Activated CD8-positive, alpha-beta T cell treated with anti-CD3 and anti-CD28 coated beads for 36 hours (primary cell): ENCODE measurements around the gene GALNT12. TPM values are rescaled to one million over a fixed set of nuclear protein-coding genes. Genes with fewer than 3 reads are reported as not detected.

Source experiments
- ATAC-seq: fragments of 200-7000 bp; cut with Tn5 transposase; one replicate; pipeline ENCODE4 v1.10.0; 2021; ENCODE audit warnings: mild to moderate bottlenecking, moderate library complexity
- CTCF ChIA-PET: fragments of 350-600 bp; sonication (Branson Sonifier 250); formaldehyde crosslinking; loops from one replicate; lab custom pipeline; 2021; ENCODE audit warnings: antibody characterized with exemption; lab: Charles Lee
- POLR2A ChIA-PET: fragments of 350-600 bp; sonication (Branson Sonifier 250); formaldehyde crosslinking; loops from one replicate; lab custom pipeline; 2021; ENCODE audit warnings: antibody characterized with exemption; lab: Charles Lee
- DNase-seq: peaks from one replicate; pipeline ENCODE4 v3.0.0-alpha.2; 2020
- H3K27ac Mint-ChIP-seq: one replicate; pipeline ENCODE4 v1.8.0; 2021; ENCODE audit warnings: mild to moderate bottlenecking, mixed read lengths
- H3K27me3 Mint-ChIP-seq: one replicate; pipeline ENCODE4 v1.8.0; 2021; ENCODE audit warnings: mixed read lengths
- H3K36me3 Mint-ChIP-seq: one replicate; pipeline ENCODE4 v1.8.0; 2021; ENCODE audit warnings: low read depth, mixed read lengths
- H3K4me1 Mint-ChIP-seq: one replicate; pipeline ENCODE4 v1.8.0; 2021; ENCODE audit warnings: low read depth, mixed read lengths
- H3K4me3 Mint-ChIP-seq: one replicate; pipeline ENCODE4 v1.8.0; 2021; ENCODE audit warnings: mild to moderate bottlenecking, moderate library complexity, mixed read lengths
- H3K9me3 Mint-ChIP-seq: one replicate; pipeline ENCODE4 v1.8.0; 2021; ENCODE audit warnings: mixed read lengths
- intact Hi-C: fragments of 100-400 bp; cut with micrococcal nuclease; formaldehyde crosslinking; loops from one replicate; pipeline ENCODE4 v1.10.0; 2022
- total RNA-seq, 2 experiments: library from RNA; stranded (reverse); gene quantifications; one replicate each; pipeline ENCODE4 v1.2.3, GENCODE V29; 2021
- TF ChIP-seq, protein P1 (sequence below): fragments of 200-600 bp; IDR thresholded peaks from one replicate; pipeline ENCODE4 v1.8.0; 2022; ENCODE audit warnings: antibody characterized with exemption, mild to moderate bottlenecking

The GALNT12 gene
- total RNA-seq, 2 experiments from 2014 or later: 12.8 to 14.3 TPM

DNA sequence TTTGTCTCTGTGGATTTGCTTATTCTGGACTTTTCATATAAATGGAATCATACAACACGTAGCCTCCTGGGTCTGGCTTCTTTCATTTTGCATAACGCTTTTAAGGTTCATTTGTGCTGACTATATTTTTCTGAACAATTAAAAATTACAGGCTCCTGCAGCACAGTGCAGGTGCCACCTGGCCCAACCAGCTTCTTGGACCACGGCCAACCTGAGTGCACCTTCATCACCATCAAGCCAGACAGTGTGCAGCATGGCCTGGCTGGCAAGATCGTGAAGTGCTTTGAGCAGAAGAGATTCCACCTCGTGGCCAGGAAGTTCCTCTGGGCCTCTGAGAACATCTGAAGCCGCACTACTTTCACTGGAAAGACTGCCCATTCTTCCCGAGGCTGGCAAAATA, 82.8 kb downstream of the GALNT12 start:
- Mint-ChIP-seq H3K4me1 (no peaks in the 10 kb centered on the region), H3K27me3 (peaks cover 8% of the 10 kb centered on the region), H3K27ac (no peak overlapping the region), H3K9me3 (no peaks in the 10 kb centered on the region), H3K4me3 (no peak overlapping the region), H3K36me3 (no peaks in the 10 kb centered on the region)
- ChIA-PET POLR2A (no interaction called here), CTCF (no interaction called here)
- ATAC-seq (no peak), DNase-seq (no peak)
- intact Hi-C loops: no loop called here
- TF ChIP-seq, protein P1, sequence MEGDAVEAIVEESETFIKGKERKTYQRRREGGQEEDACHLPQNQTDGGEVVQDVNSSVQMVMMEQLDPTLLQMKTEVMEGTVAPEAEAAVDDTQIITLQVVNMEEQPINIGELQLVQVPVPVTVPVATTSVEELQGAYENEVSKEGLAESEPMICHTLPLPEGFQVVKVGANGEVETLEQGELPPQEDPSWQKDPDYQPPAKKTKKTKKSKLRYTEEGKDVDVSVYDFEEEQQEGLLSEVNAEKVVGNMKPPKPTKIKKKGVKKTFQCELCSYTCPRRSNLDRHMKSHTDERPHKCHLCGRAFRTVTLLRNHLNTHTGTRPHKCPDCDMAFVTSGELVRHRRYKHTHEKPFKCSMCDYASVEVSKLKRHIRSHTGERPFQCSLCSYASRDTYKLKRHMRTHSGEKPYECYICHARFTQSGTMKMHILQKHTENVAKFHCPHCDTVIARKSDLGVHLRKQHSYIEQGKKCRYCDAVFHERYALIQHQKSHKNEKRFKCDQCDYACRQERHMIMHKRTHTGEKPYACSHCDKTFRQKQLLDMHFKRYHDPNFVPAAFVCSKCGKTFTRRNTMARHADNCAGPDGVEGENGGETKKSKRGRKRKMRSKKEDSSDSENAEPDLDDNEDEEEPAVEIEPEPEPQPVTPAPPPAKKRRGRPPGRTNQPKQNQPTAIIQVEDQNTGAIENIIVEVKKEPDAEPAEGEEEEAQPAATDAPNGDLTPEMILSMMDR: no peak

DNA sequence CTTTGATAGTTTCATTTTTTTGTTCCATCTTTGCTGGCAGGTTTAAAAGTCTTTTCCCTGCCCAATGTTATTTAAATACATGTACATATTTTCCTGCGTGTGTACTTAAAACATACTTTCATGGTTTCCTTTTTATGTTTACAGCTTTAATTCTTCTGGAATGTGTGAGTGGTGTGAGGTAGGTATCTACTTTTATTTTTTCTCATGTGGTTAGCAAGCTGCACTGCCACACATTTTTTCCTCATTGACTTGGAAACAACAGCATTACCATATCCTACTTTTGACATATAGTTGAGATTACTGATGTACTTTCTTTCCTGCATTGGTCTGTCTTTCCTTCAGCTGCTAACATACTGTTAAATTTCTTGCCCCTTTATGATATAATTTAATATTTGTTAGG, 84.8 kb downstream of the GALNT12 start:
- Mint-ChIP-seq H3K4me1 (no peaks in the 10 kb centered on the region), H3K27ac (no peak overlapping the region), H3K9me3 (no peaks in the 10 kb centered on the region), H3K36me3 (no peaks in the 10 kb centered on the region), H3K27me3 (peaks cover 6% of the 10 kb centered on the region), H3K4me3 (no peak overlapping the region)
- ATAC-seq (no peak), DNase-seq (no peak)
- ChIA-PET POLR2A (interaction anchor here (0.7 kb wide), 1 partner anchor 9 kb away, joined by 3 read pairs; no protein-coding TSS in a partner anchor), CTCF (interaction anchor here (1.3 to 1.6 kb wide), 2 partner anchors 45 to 249 kb away, joined by 3 read pairs; no protein-coding TSS in a partner anchor)
- intact Hi-C loops: no loop called here
- TF ChIP-seq, protein P1: no peak

DNA sequence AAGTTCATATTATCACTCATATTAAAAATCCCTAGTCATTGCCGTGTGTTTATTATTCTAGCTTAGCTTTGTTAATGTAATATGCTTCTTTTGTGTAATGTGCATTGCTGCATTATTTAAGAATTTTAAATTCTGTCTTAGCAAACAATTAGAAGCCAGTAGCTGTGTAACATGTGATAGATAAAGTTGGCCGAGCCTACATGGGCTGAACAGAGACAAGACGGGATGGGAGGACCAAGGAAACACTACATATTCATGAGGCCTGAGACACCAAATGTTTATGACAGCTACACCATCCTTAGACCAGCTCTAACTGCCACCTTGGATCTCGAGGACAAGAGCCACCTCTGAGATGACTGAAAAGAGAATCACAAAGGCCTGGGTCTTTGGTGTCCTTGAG, 85.2 kb downstream of the GALNT12 start:
- TF ChIP-seq, protein P1: no peak
- ChIA-PET CTCF (interaction anchor here (0.7 to 1.6 kb wide), 3 partner anchors 45 to 249 kb away, joined by 3 read pairs; no protein-coding TSS in a partner anchor), POLR2A (no interaction called here)
- Mint-ChIP-seq H3K27ac (no peak overlapping the region), H3K4me1 (no peaks in the 10 kb centered on the region), H3K4me3 (no peak overlapping the region), H3K9me3 (no peaks in the 10 kb centered on the region), H3K27me3 (peaks cover 6% of the 10 kb centered on the region), H3K36me3 (no peaks in the 10 kb centered on the region)
- intact Hi-C loops: no loop called here
- ATAC-seq (no peak), DNase-seq (no peak)

- intact Hi-C loops: no loop called here
- no peak for DNase-seq
- H3K9me3 Mint-ChIP-seq: no peaks in the 10 kb centered on the region
- H3K27ac Mint-ChIP-seq: no peak overlapping the region
- H3K4me3 Mint-ChIP-seq: no peak overlapping the region
- H3K27me3 Mint-ChIP-seq: no peaks in the 10 kb centered on the region
- POLR2A ChIA-PET: no interaction called here
- CTCF ChIA-PET: interaction anchor here (1.1 kb wide), 1 partner anchor 46 kb away, joined by 3 read pairs; no protein-coding TSS in a partner anchor
- no peak for ATAC-seq
- TF ChIP-seq, protein P1: no peak
- no peaks in the 10 kb centered on the region for H3K36me3 Mint-ChIP-seq
- H3K4me1 Mint-ChIP-seq: peaks cover 2% of the 10 kb centered on the region
Observed at GRCh38 chr9:98894171-98894570, 86.7 kb downstream of the GALNT12 start.

DNA sequence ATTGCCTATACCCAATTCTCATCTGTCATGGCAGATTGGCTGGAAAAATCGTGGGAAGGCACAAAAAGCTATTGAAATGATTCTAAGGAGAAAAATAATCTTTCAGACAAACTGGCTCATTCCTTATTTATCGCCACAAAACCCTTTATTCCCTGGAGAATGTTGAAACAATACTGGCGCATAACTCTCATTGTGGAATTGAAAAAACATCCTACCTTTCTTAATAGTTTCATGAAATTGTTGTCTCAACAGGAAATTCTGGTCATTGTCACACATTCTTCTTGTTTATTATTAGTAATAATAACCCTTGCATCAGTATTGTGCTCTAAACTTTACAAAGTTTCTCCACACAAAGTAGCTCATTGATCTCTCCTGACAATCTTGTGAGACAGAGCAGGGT, 87.3 kb downstream of the GALNT12 start:
- Mint-ChIP-seq H3K4me1 (peaks cover 5% of the 10 kb centered on the region), H3K9me3 (no peaks in the 10 kb centered on the region), H3K27ac (no peak overlapping the region), H3K36me3 (no peaks in the 10 kb centered on the region), H3K27me3 (no peaks in the 10 kb centered on the region), H3K4me3 (no peak overlapping the region)
- intact Hi-C loops: no loop called here
- ChIA-PET CTCF (interaction anchor here (1.1 kb wide), 1 partner anchor 47 kb away, joined by 3 read pairs; no protein-coding TSS in a partner anchor), POLR2A (no interaction called here)
- ATAC-seq: no peak
- no peak for DNase-seq
- TF ChIP-seq, protein P1: no peak
